Thymus (tissue), 11 donors: ENCODE data around the gene NFATC2. TPM values are rescaled to one million over a fixed set of nuclear protein-coding genes. Genes with fewer than 3 reads are reported as not detected.

Experiments used
- DNase-seq, 9 donors: peaks; one replicate each; pipeline ENCODE4 v3.0.0-alpha.2; 2013; ENCODE audit warnings: low spot score in 9 of 9, low read depth in 6 of 9, missing footprints in 1 of 9
- H3K27ac ChIP-seq, 2 donors: one replicate each; pipeline ENCODE4 v1.5.1; 2013; ENCODE audit warnings: control low read depth in 1 of 2, low read depth in 1 of 2, low read length in 1 of 2, mild to moderate bottlenecking in 1 of 2, moderate library complexity in 1 of 2
- H3K27me3 ChIP-seq, 2 donors: one replicate each; pipeline ENCODE4 v1.5.1; 2013; ENCODE audit warnings: low read length in 1 of 2; ENCODE audit not compliant: control insufficient read depth in 2 of 2, insufficient read depth in 1 of 2
- H3K36me3 ChIP-seq, 2 donors: one replicate each; pipeline ENCODE4 v1.5.1; 2013; ENCODE audit warnings: low read length in 1 of 2, mild to moderate bottlenecking in 1 of 2, moderate library complexity in 1 of 2; ENCODE audit not compliant: control insufficient read depth in 2 of 2, insufficient read depth in 2 of 2
- H3K4me1 ChIP-seq, 2 donors: one replicate each; pipeline ENCODE4 v1.5.1; 2013; ENCODE audit warnings: low read length in 2 of 2; ENCODE audit not compliant: control insufficient read depth in 2 of 2, insufficient read depth in 2 of 2
- H3K4me3 ChIP-seq, 2 donors: one replicate each; pipeline ENCODE4 v1.5.1; 2013; ENCODE audit warnings: low read length in 2 of 2, control low read depth in 1 of 2, mild to moderate bottlenecking in 1 of 2
- H3K9me3 ChIP-seq, 2 donors: one replicate each; pipeline ENCODE4 v1.5.1; 2013; ENCODE audit warnings: low read length in 1 of 2, mild to moderate bottlenecking in 1 of 2; ENCODE audit not compliant: control insufficient read depth in 2 of 2, insufficient read depth in 1 of 2
- WGBS: extraction: QIAGEN DNeasy Blood & Tissue Kit; methylation state at CpG from one replicate; pipeline ENCODE4 v1.1.7; 2013; 5-methylcytosine and 5-hydroxymethylcytosine counted together
- polyA plus RNA-seq: library from polyadenylated mRNA; stranded (reverse); fragments of 200-250 nt; gene quantifications from one replicate; pipeline ENCODE4 v1.2.3, GENCODE V29; 2013
- total RNA-seq: library from RNA; stranded (reverse); fragments of 120-200 nt; gene quantifications from one replicate; pipeline ENCODE4 v1.2.4, GENCODE V29; 2013
- donor health status: healthy.

Gene NFATC2
- total and polyA plus RNA-seq, 2 donors = 2.4 to 4.4 TPM

DNA sequence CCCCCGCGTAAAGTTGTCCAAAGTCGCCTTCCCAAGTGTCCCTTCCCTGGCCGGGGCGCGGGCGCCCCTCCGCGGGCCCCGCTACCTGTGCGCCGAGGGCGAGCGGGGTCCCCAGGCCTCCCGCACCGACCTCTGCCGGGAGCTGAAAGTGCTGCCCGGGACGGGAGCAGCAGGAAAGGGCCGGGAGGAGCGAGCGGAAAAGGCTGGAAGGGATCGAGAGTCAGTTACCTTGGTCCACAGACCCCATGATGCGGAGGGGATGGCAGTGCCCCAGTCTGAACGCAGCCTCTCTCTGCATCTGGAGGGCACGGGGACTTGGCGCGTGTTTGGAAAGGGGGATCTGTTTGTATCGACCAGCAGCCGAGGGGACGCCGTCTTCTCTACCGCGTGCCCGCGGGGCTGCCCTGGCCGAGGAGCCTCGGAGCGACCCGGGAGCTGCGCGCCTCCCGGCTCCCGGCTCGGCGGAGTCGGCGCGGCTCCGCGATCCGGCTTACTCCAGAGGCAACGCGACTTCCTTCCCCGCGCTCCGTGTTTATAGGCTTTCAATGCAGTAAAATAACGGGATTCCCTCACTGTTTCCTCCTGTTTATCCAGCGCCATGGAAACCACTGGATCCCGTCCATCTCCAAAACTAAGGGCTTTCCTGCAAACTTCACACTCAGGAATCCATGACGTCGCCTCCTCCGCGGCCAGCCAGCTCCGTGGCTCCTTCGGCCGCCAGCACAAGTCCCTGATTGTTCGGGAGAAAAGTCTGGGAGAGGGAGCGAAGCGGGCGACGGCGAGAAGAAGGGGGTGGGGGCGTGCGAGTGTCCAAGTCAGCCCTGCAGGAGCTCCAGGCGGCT is 20.0 kb upstream of the NFATC2 start:
- peak in 1 of 9 donors; percentile 16 for DNase-seq
- Histone ChIP-seq H3K27ac (peak overlapping the region; percentile 61 to 65), H3K4me3 (peak overlapping the region; percentile 10 to 24), H3K27me3 (peaks cover 49 to 81% of the 10 kb centered on the region in 2 donors), H3K36me3 (no peaks in the 10 kb centered on the region), H3K4me1 (peaks cover 0 to 7% of the 10 kb centered on the region in 2 donors), H3K9me3 (no peaks in the 10 kb centered on the region)
- WGBS = 2% methylated on average over 76 of the region's 76 CpGs

DNA sequence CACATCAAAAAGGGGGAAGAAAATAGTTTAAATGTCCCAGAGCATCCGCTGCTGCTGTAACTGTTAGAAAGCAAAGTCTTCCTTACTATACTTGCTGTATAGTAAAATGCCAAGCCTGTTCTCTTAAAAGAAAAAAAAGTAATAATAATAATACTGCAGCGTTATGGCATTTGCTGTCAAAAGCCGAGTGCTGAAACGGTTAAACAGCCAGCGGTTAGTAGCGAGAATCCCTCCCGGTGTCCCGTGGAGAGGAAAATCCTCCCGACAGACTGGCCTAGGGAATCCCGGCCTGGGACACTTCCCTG is 19.5 kb upstream of the NFATC2 start:
- peaks cover 49 to 83% of the 10 kb centered on the region in 2 donors for H3K27me3 ChIP-seq
- peaks cover 0 to 7% of the 10 kb centered on the region in 2 donors for H3K4me1 ChIP-seq
- H3K4me3 ChIP-seq = peak overlapping the region; percentile 10 to 24
- peak overlapping the region in 1 of 2 donors; percentile 27 for H3K27ac ChIP-seq
- no peaks in the 10 kb centered on the region for H3K9me3 ChIP-seq
- DNase-seq = no peak
- H3K36me3 ChIP-seq = no peaks in the 10 kb centered on the region
- 3% methylated on average over 10 of the region's 10 CpGs for WGBS

DNA sequence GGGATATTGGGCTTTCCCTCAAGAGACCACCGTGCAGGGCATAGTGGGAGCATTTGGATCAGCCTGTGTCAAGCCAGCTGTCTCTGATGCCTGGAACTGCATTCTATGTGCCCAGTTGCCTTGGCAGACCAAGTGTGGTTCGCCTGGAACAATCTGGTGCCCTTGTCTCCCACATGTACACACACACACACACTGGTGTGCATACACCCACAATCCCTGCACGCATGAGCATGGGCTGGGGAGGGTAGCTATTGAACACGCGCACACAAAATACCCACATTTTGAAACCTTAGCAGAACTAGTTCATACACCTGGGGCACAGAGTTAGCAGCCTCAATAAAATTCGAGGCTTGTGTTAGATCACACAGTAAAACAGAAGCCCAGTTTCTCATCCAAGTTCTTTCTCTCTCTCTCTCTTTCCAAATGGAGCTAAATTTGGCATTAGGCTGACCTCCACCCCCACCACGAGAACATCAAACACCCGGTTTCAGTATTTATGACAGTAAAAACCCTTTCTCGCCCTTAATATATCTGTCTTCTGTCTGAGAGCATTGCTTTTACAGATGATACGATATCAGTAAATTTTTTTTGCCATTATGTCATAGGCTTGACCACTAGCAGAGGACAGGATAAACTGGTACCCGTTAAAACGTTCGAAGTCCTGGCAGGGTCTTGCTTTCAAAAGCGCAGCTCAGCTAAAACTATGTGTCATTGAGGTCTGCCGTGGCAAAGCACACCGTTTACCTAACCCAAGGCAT is 18.2 kb upstream of the NFATC2 start:
- H3K4me3 ChIP-seq = no peak overlapping the region
- DNase-seq = no peak
- no peak overlapping the region for H3K27ac ChIP-seq
- H3K9me3 ChIP-seq = no peaks in the 10 kb centered on the region
- H3K27me3 ChIP-seq = peaks cover 49 to 78% of the 10 kb centered on the region in 2 donors
- 52% methylated on average over 16 of the region's 16 CpGs for WGBS
- peaks cover 0 to 7% of the 10 kb centered on the region in 2 donors for H3K4me1 ChIP-seq
- no peaks in the 10 kb centered on the region for H3K36me3 ChIP-seq

DNA sequence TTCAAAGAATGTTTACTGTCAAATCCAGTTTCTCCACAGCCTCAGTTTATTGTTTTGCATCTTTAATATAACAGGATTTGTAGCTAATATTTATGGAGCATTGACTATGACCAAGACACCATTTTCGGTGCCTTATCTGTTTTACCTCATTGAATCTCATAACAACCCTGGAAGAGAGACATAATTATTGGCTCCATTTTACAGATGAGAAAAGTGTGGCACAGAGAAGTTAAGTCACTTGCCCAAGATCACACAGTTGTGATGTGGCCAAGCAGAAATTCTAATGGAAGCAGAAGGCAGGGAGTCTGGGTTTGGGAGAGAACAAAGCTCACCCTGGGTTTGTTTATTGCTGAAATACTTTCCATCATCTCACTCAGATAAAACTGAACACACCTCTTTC is 17.5 kb upstream of the NFATC2 start:
- Histone ChIP-seq H3K9me3 (no peaks in the 10 kb centered on the region), H3K36me3 (no peaks in the 10 kb centered on the region), H3K4me3 (no peak overlapping the region), H3K4me1 (peaks cover 0 to 7% of the 10 kb centered on the region in 2 donors), H3K27me3 (peaks cover 49 to 72% of the 10 kb centered on the region in 2 donors), H3K27ac (no peak overlapping the region)
- DNase-seq = no peak
- 96% methylated on average over 1 of the region's 1 CpG for WGBS

DNA sequence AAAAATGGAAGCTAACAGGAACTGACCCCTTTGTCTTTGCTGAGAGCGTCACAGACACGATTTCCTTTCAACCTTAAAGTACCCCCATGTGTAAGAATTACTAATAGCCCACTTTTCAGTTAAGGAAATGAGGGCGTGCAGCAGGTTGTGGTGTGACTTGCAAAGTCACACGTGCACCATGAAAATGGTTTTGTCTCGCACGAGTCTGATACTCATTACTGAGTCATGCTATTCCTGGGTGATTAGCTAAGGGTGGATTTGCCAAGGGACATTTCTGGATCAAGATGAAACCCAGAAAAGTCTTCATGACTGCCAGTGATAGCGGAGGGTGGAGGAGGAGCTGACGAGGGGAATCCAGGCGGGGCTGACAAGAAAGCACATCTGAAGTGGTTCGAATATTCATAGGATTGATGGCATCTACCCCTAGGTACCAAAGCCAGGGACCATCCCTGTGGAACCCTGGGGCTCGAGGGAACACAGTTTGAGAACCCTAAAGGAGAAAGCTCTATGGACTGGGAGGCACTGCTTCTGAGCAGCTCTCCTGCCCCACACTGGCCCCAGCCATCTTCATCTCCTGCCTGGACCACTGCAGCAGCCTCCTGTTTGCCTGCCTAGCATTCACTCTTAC is 12.1 kb upstream of the NFATC2 start:
- Histone ChIP-seq H3K4me3 (no peak overlapping the region), H3K27ac (no peak overlapping the region), H3K9me3 (no peaks in the 10 kb centered on the region), H3K4me1 (no peaks in the 10 kb centered on the region), H3K36me3 (no peaks in the 10 kb centered on the region), H3K27me3 (peaks cover 4 to 18% of the 10 kb centered on the region in 2 donors)
- WGBS = 58% methylated on average over 11 of the region's 11 CpGs
- no peak for DNase-seq

DNA sequence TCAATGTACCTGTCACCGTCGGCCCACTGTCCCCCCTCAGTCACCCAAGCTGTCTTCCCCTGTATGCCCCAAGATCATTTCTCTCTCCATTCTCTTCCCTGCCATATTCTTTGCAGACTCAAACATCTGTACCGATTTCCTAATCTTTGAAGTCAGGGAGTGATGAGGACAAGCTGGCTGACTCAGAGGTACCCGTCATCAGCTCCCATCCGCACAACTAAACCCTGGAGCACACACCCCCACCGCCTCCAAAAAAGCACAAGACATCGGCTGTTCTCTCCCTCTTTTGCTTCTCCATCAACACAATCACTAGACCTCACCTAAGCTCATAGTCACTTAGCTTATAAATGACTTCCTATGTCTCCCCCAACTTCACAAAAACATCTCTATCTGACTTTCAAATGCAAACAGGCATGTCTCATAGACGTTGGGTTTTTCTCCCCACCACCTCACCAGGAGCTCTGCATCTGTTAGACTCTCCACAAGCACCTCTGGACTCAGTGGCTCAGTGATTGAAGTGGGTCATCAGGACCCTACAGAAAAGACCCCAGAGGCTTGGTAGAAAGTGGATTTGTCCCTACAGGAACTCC is 11.5 kb upstream of the NFATC2 start:
- Histone ChIP-seq H3K9me3 (no peaks in the 10 kb centered on the region), H3K27me3 (peaks cover 4 to 12% of the 10 kb centered on the region in 2 donors), H3K27ac (no peak overlapping the region), H3K36me3 (no peaks in the 10 kb centered on the region), H3K4me3 (no peak overlapping the region), H3K4me1 (no peaks in the 10 kb centered on the region)
- DNase-seq = no peak
- WGBS = 72% methylated on average over 8 of the region's 8 CpGs

DNA sequence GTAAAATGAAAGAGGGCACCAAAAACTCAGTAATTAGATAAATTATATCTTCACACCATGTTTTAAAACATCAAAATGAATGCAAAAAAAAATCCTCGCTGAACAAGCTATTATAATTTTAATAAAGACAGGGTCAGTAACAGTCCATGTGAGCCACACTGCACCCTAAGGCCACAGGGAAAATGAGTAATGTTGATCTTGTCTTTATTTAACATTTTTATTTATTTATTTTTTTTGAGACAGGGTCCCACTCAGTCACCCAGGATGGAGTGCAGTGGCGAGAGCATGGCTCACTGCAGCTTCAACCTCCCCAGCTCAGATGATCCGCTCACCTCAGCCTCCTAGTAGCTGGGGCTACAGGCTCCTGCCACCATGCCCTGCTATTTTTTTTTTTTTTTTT is 8.7 kb upstream of the NFATC2 start:
- Histone ChIP-seq H3K9me3 (no peaks in the 10 kb centered on the region), H3K4me3 (no peak overlapping the region), H3K36me3 (no peaks in the 10 kb centered on the region), H3K4me1 (no peaks in the 10 kb centered on the region), H3K27ac (no peak overlapping the region), H3K27me3 (no peaks in the 10 kb centered on the region)
- WGBS = 94% methylated on average over 3 of the region's 3 CpGs
- DNase-seq = no peak

DNA sequence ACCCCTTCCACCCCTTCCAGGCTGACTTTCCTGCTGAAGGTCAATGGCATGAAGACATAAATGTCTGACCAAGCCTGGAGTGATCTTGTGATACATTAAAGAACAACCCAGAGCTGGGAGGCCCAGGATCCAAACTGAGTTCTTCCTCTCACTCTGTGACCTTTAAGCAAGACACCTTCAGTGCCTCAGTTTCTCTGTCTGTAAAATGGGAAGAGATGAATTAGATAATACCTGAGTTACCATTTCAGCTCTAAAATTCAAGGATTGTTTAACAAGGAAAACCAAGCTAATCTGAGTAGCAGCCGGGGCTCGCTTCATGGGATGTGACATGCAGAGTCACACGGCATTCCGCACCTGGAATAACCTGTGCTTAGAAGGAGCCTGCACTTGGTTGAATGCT is 7.0 kb upstream of the NFATC2 start:
- Histone ChIP-seq H3K9me3 (no peaks in the 10 kb centered on the region), H3K4me3 (no peak overlapping the region), H3K27me3 (peaks cover 0 to 2% of the 10 kb centered on the region in 2 donors), H3K4me1 (no peaks in the 10 kb centered on the region), H3K27ac (no peak overlapping the region), H3K36me3 (no peaks in the 10 kb centered on the region)
- no peak for DNase-seq
- 97% methylated on average over 4 of the region's 4 CpGs for WGBS
